ENCODE measurements around the gene SLC25A25.

The SLC25A25 gene

GRCh38 chr9:128054087-128054486 is 13.9 kb upstream of the SLC25A25 start:
- Histone ChIP-seq H3K4me3 (ENCODE audit: low read length) (no peak overlapping the region), H3K36me3 (ENCODE audit: insufficient read depth, low read length) (no peaks in the 10 kb centered on the region), H3K4me1 (ENCODE audit: control insufficient read depth, insufficient read depth, low read length) (peaks cover 15% of the 10 kb centered on the region), H3K4me2 (ENCODE audit: low read length) (no peak overlapping the region), H3K9ac (ENCODE audit: low read depth, low read length) (no peak overlapping the region), H3K9me3 (replicated peaks; ENCODE audit: low read length) (no peaks in the 10 kb centered on the region), H3K27me3 (ENCODE audit: control insufficient read depth, insufficient read depth, low read length) (no peaks in the 10 kb centered on the region)

GRCh38 chr9:128055344-128056040 is 12.5 kb upstream of the SLC25A25 start:
- Histone ChIP-seq H3K4me3 (ENCODE audit: low read length) (no peak overlapping the region), H3K27me3 (ENCODE audit: control insufficient read depth, insufficient read depth, low read length) (no peaks in the 10 kb centered on the region), H3K9me3 (replicated peaks; ENCODE audit: low read length) (no peaks in the 10 kb centered on the region), H3K4me1 (ENCODE audit: control insufficient read depth, insufficient read depth, low read length) (peaks cover 11% of the 10 kb centered on the region), H3K4me2 (ENCODE audit: low read length) (no peak overlapping the region), H3K36me3 (ENCODE audit: insufficient read depth, low read length) (no peaks in the 10 kb centered on the region), H3K9ac (ENCODE audit: low read depth, low read length) (no peak overlapping the region)

- Histone ChIP-seq H3K9me3 (replicated peaks; ENCODE audit: low read length) (no peaks in the 10 kb centered on the region), H3K4me3 (ENCODE audit: low read length) (no peak overlapping the region)
These were observed 11.9 kb upstream of the SLC25A25 start for GRCh38 chr9:128056086-128056485.

GRCh38 chr9:128056887-128057723 is 10.9 kb upstream of the SLC25A25 start:
- H3K9ac ChIP-seq (ENCODE audit: low read depth, low read length), result no peak overlapping the region
- H3K27me3 ChIP-seq (ENCODE audit: control insufficient read depth, insufficient read depth, low read length), result no peaks in the 10 kb centered on the region
- H3K4me2 ChIP-seq (ENCODE audit: low read length), result no peak overlapping the region
- no peak overlapping the region for H3K4me3 ChIP-seq (ENCODE audit: low read length)
- H3K4me1 ChIP-seq (ENCODE audit: control insufficient read depth, insufficient read depth, low read length), result peaks cover 11% of the 10 kb centered on the region
- H3K9me3 ChIP-seq (replicated peaks; ENCODE audit: low read length), result no peaks in the 10 kb centered on the region
- peaks cover 7% of the 10 kb centered on the region for H3K36me3 ChIP-seq (ENCODE audit: insufficient read depth, low read length)

More at GRCh38 chr9:128056086-128056485, 11.9 kb upstream of the SLC25A25 start:
- Histone ChIP-seq H3K27me3 (ENCODE audit: control insufficient read depth, insufficient read depth, low read length) (no peaks in the 10 kb centered on the region), H3K4me1 (ENCODE audit: control insufficient read depth, insufficient read depth, low read length) (peaks cover 11% of the 10 kb centered on the region), H3K9ac (ENCODE audit: low read depth, low read length) (no peak overlapping the region), H3K36me3 (ENCODE audit: insufficient read depth, low read length) (peaks cover 2% of the 10 kb centered on the region), H3K4me2 (ENCODE audit: low read length) (no peak overlapping the region)

- peaks cover 7% of the 10 kb centered on the region for H3K36me3 ChIP-seq (ENCODE audit: insufficient read depth, low read length)
- peaks cover 11% of the 10 kb centered on the region for H3K4me1 ChIP-seq (ENCODE audit: control insufficient read depth, insufficient read depth, low read length)
- no peak overlapping the region for H3K4me3 ChIP-seq (ENCODE audit: low read length)
- H3K9ac ChIP-seq (ENCODE audit: low read depth, low read length), result no peak overlapping the region
- no peak overlapping the region for H3K4me2 ChIP-seq (ENCODE audit: low read length)
- H3K27me3 ChIP-seq (ENCODE audit: control insufficient read depth, insufficient read depth, low read length), result no peaks in the 10 kb centered on the region
- H3K9me3 ChIP-seq (replicated peaks; ENCODE audit: low read length), result no peaks in the 10 kb centered on the region
These were observed 10.2 kb upstream of the SLC25A25 start for GRCh38 chr9:128057724-128058409.

- H3K4me2 ChIP-seq (ENCODE audit: low read length), result no peak overlapping the region
- H3K36me3 ChIP-seq (ENCODE audit: insufficient read depth, low read length), result peaks cover 14% of the 10 kb centered on the region
- no peak overlapping the region for H3K4me3 ChIP-seq (ENCODE audit: low read length)
- H3K4me1 ChIP-seq (ENCODE audit: control insufficient read depth, insufficient read depth, low read length), result peaks cover 11% of the 10 kb centered on the region
- H3K27me3 ChIP-seq (ENCODE audit: control insufficient read depth, insufficient read depth, low read length), result no peaks in the 10 kb centered on the region
- no peaks in the 10 kb centered on the region for H3K9me3 ChIP-seq (replicated peaks; ENCODE audit: low read length)
- H3K9ac ChIP-seq (ENCODE audit: low read depth, low read length), result no peak overlapping the region
These were observed 8.6 kb upstream of the SLC25A25 start for GRCh38 chr9:128059365-128059983.

GRCh38 chr9:128061275-128061960 is 6.6 kb upstream of the SLC25A25 start:
- no peaks in the 10 kb centered on the region for H3K9me3 ChIP-seq (replicated peaks; ENCODE audit: low read length)
- H3K9ac ChIP-seq (ENCODE audit: low read depth, low read length), result no peak overlapping the region
- peaks cover 14% of the 10 kb centered on the region for H3K36me3 ChIP-seq (ENCODE audit: insufficient read depth, low read length)
- peaks cover 12% of the 10 kb centered on the region for H3K4me1 ChIP-seq (ENCODE audit: control insufficient read depth, insufficient read depth, low read length)
- no peak overlapping the region for H3K4me2 ChIP-seq (ENCODE audit: low read length)
- H3K4me3 ChIP-seq (ENCODE audit: low read length), result no peak overlapping the region
- H3K27me3 ChIP-seq (ENCODE audit: control insufficient read depth, insufficient read depth, low read length), result no peaks in the 10 kb centered on the region

GRCh38 chr9:128062279-128062678 is 5.8 kb upstream of the SLC25A25 start:
- Histone ChIP-seq H3K9me3 (replicated peaks; ENCODE audit: low read length) (no peaks in the 10 kb centered on the region), H3K9ac (ENCODE audit: low read depth, low read length) (no peak overlapping the region), H3K4me1 (ENCODE audit: control insufficient read depth, insufficient read depth, low read length) (peaks cover 18% of the 10 kb centered on the region), H3K4me2 (ENCODE audit: low read length) (no peak overlapping the region), H3K27me3 (ENCODE audit: control insufficient read depth, insufficient read depth, low read length) (no peaks in the 10 kb centered on the region), H3K36me3 (ENCODE audit: insufficient read depth, low read length) (peaks cover 14% of the 10 kb centered on the region), H3K4me3 (ENCODE audit: low read length) (no peak overlapping the region)

GRCh38 chr9:128062846-128063831 is 4.9 kb upstream of the SLC25A25 start:
- Histone ChIP-seq H3K9me3 (replicated peaks; ENCODE audit: low read length) (no peaks in the 10 kb centered on the region), H3K27me3 (ENCODE audit: control insufficient read depth, insufficient read depth, low read length) (no peaks in the 10 kb centered on the region), H3K36me3 (ENCODE audit: insufficient read depth, low read length) (peaks cover 14% of the 10 kb centered on the region), H3K4me2 (ENCODE audit: low read length) (no peak overlapping the region), H3K4me1 (ENCODE audit: control insufficient read depth, insufficient read depth, low read length) (peaks cover 18% of the 10 kb centered on the region), H3K9ac (ENCODE audit: low read depth, low read length) (no peak overlapping the region), H3K4me3 (ENCODE audit: low read length) (no peak overlapping the region)
